ENCODE results near the gene HOXC13.

HOXC13 gene

GRCh38 chr12:53938326-53939140 lies at the start of gene HOXC13:
HOXC13 (plus strand) TSS chr12:53938831; CDS start chr12:53938907, 76 bp downstream.
- peak; percentile 98 to 100 for DNase-seq (ENCODE audit: low spot score in 2 of 2)
- Histone ChIP-seq H3K9me3 (no peaks in the 10 kb centered on the region), H3K4me1 (peaks cover 25% of the 10 kb centered on the region), H3K27me3 (ENCODE audit: low read depth) (peaks cover 16% of the 10 kb centered on the region), H3K36me3 (replicated peaks) (no peaks in the 10 kb centered on the region), H3K4me3 (peak within 1 kb of the TSS; percentile 46)
- in situ Hi-C loops (cut with MboI; ENCODE audit: low sequenced_read_pairs): no loop called here

- Histone ChIP-seq H3K4me3 (no peak overlapping the region), H3K27me3 (ENCODE audit: low read depth) (peaks cover 25% of the 10 kb centered on the region), H3K36me3 (replicated peaks) (no peaks in the 10 kb centered on the region), H3K9me3 (no peaks in the 10 kb centered on the region; the same call in 1 of the 2 replicates), H3K4me1 (no peaks in the 10 kb centered on the region)
- in situ Hi-C loops (cut with MboI; ENCODE audit: low sequenced_read_pairs): no loop called here
- no peak for DNase-seq (ENCODE audit: low spot score in 2 of 2)
Observed at GRCh38 chr12:53890081-53890480, 48.5 kb upstream of the HOXC13 start.

GRCh38 chr12:53892762-53893395 lies 45.8 kb upstream of the HOXC13 start:
- DNase-seq (ENCODE audit: low spot score in 2 of 2): no peak
- Histone ChIP-seq H3K27me3 (ENCODE audit: low read depth) (peaks cover 19% of the 10 kb centered on the region), H3K4me3 (no peak overlapping the region), H3K36me3 (replicated peaks) (no peaks in the 10 kb centered on the region), H3K9me3 (no peaks in the 10 kb centered on the region; the same call in 1 of the 2 replicates), H3K4me1 (no peaks in the 10 kb centered on the region)
- in situ Hi-C loops (cut with MboI; ENCODE audit: low sequenced_read_pairs): no loop called here

- Histone ChIP-seq H3K4me1 (no peaks in the 10 kb centered on the region), H3K4me3 (no peak overlapping the region), H3K9me3 (no peaks in the 10 kb centered on the region), H3K36me3 (replicated peaks) (no peaks in the 10 kb centered on the region), H3K27me3 (ENCODE audit: low read depth) (peaks cover 52% of the 10 kb centered on the region)
- no peak for DNase-seq (ENCODE audit: low spot score in 2 of 2)
- in situ Hi-C loops (cut with MboI; ENCODE audit: low sequenced_read_pairs): no loop called here
Observed at GRCh38 chr12:53899230-53899629, 39.4 kb upstream of the HOXC13 start.

- Histone ChIP-seq H3K27me3 (ENCODE audit: low read depth) (peaks cover 36% of the 10 kb centered on the region), H3K36me3 (replicated peaks) (no peaks in the 10 kb centered on the region), H3K4me1 (no peaks in the 10 kb centered on the region), H3K9me3 (no peaks in the 10 kb centered on the region), H3K4me3 (no peak overlapping the region)
- DNase-seq (ENCODE audit: low spot score in 2 of 2): no peak
- in situ Hi-C loops (cut with MboI; ENCODE audit: low sequenced_read_pairs): no loop called here
Observed at GRCh38 chr12:53907103-53907502, 31.5 kb upstream of the HOXC13 start.

GRCh38 chr12:53916788-53917655 lies 21.6 kb upstream of the HOXC13 start:
- in situ Hi-C loops (cut with MboI; ENCODE audit: low sequenced_read_pairs): no loop called here
- Histone ChIP-seq H3K27me3 (ENCODE audit: low read depth) (peaks cover 64% of the 10 kb centered on the region), H3K9me3 (no peaks in the 10 kb centered on the region), H3K4me3 (no peak overlapping the region), H3K36me3 (replicated peaks) (no peaks in the 10 kb centered on the region), H3K4me1 (no peaks in the 10 kb centered on the region)
- DNase-seq (ENCODE audit: low spot score in 2 of 2): no peak

- no peaks in the 10 kb centered on the region for H3K9me3 ChIP-seq
- peaks cover 88% of the 10 kb centered on the region for H3K27me3 ChIP-seq (ENCODE audit: low read depth)
- H3K4me3 ChIP-seq: no peak overlapping the region
- in situ Hi-C loops (cut with MboI; ENCODE audit: low sequenced_read_pairs): no loop called here
- DNase-seq (ENCODE audit: low spot score in 2 of 2): no peak
- no peaks in the 10 kb centered on the region for H3K4me1 ChIP-seq
- no peaks in the 10 kb centered on the region for H3K36me3 ChIP-seq (replicated peaks)
Observed at GRCh38 chr12:53924521-53925405, 13.9 kb upstream of the HOXC13 start.

- no peak for DNase-seq (ENCODE audit: low spot score in 2 of 2)
- peaks cover 96% of the 10 kb centered on the region for H3K27me3 ChIP-seq (ENCODE audit: low read depth)
- no peaks in the 10 kb centered on the region for H3K9me3 ChIP-seq
- no peaks in the 10 kb centered on the region for H3K36me3 ChIP-seq (replicated peaks)
- no peak overlapping the region for H3K4me3 ChIP-seq
- in situ Hi-C loops (cut with MboI; ENCODE audit: low sequenced_read_pairs): no loop called here
- H3K4me1 ChIP-seq: no peaks in the 10 kb centered on the region
Observed at GRCh38 chr12:53927220-53928029, 11.2 kb upstream of the HOXC13 start.

GRCh38 chr12:53928054-53928835 lies 10.4 kb upstream of the HOXC13 start:
- H3K36me3 ChIP-seq (replicated peaks): no peaks in the 10 kb centered on the region
- H3K4me1 ChIP-seq: no peaks in the 10 kb centered on the region
- in situ Hi-C loops (cut with MboI; ENCODE audit: low sequenced_read_pairs): no loop called here
- DNase-seq (ENCODE audit: low spot score in 2 of 2): no peak
- H3K9me3 ChIP-seq: no peaks in the 10 kb centered on the region
- H3K27me3 ChIP-seq (ENCODE audit: low read depth): peaks cover 89% of the 10 kb centered on the region
- no peak overlapping the region for H3K4me3 ChIP-seq

- no peaks in the 10 kb centered on the region for H3K36me3 ChIP-seq (replicated peaks)
- in situ Hi-C loops (cut with MboI; ENCODE audit: low sequenced_read_pairs): no loop called here
- H3K4me1 ChIP-seq: no peaks in the 10 kb centered on the region
- no peak for DNase-seq (ENCODE audit: low spot score in 2 of 2)
- no peak overlapping the region for H3K4me3 ChIP-seq
- peaks cover 82% of the 10 kb centered on the region for H3K27me3 ChIP-seq (ENCODE audit: low read depth)
- H3K9me3 ChIP-seq: no peaks in the 10 kb centered on the region
Observed at GRCh38 chr12:53929527-53929926, 9.1 kb upstream of the HOXC13 start.

GRCh38 chr12:53930591-53931255 lies 7.9 kb upstream of the HOXC13 start:
- H3K4me3 ChIP-seq: no peak overlapping the region
- DNase-seq (ENCODE audit: low spot score in 2 of 2): no peak

More at GRCh38 chr12:53930591-53931255, 7.9 kb upstream of the HOXC13 start:
- Histone ChIP-seq H3K9me3 (no peaks in the 10 kb centered on the region), H3K4me1 (0 out of 2 replicates have a peak, but pooled peaks cover 2% of the 10 kb centered on the region), H3K36me3 (replicated peaks) (no peaks in the 10 kb centered on the region), H3K27me3 (ENCODE audit: low read depth) (peaks cover 79% of the 10 kb centered on the region)
- in situ Hi-C loops (cut with MboI; ENCODE audit: low sequenced_read_pairs): no loop called here

All from HAP-1 (cell line).